Activated CD8-positive, alpha-beta memory T cell treated with anti-CD3 and anti-CD28 coated beads for 48 hours (primary cell): ENCODE data around the gene SEC22B.
"Not testable (repeated sequence)": the region's sequence is repeated elsewhere in the genome, so short reads cannot be mapped to it uniquely, and the experiment has no call there.

Experiments used
- DNase-seq, 3 experiments: peaks; one replicate each; pipeline ENCODE4 v3.0.0-alpha.2; 2020; ENCODE audit warnings: low read depth in 2 of 3, low spot score in 2 of 3

The SEC22B gene

DNA sequence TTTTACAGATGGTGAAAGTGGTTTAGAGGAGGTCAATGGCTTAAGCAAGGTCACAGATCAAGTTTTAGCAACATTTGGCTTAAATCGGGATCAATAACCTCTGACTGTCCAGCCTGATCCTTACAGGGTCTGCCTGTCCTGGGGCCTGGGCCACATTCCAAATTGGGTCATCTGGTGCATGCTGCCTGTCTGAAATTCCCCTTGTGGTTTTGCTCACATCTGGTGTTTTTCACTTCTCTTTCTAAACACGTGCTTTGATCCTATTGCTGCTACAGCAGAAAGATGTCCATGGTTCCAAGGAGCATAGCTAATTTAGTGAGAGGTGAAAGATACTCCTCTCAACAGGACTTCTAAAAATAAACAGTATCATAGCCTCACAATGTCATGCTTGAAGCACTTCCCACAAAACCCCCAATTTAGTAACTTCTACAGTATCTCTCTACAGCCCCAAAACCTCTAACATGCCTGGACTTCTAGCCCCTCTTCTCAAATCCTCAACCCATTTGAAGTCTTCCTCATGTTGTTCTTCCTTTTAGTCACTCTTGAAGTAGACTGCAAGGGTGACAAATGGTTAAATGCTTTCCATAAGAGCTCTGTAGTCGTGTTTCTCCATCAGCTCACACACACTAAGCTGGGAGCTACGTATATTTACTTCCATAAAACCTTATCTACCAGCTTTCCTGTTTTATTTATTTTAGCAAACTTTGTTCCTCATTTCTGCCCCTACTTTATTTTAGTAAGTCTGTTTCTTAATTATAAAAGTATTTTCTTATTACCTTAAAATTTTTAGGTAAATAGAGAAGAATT is 58.7 kb downstream of the SEC22B start:
- DNase-seq, result not testable (repeated sequence)

DNA sequence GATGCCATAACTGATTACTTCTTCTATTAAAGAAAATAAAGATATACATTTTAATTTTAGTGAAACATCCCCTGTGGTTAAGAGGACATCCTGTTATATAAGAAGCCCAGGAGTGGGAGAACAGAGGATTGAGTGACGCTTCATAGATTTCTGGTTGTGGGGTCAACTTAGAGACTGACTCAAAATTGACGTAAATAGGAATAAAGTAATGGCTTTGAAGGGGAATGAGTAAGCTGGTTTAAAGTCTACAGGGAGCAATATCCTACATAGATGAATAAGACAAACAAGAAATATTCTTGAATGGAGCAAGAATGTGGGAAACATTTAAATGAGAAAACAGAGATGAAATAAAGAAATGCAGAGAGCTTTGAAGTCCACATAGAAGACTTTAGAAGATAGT is 60.2 kb downstream of the SEC22B start:
- not testable (repeated sequence) for DNase-seq

DNA sequence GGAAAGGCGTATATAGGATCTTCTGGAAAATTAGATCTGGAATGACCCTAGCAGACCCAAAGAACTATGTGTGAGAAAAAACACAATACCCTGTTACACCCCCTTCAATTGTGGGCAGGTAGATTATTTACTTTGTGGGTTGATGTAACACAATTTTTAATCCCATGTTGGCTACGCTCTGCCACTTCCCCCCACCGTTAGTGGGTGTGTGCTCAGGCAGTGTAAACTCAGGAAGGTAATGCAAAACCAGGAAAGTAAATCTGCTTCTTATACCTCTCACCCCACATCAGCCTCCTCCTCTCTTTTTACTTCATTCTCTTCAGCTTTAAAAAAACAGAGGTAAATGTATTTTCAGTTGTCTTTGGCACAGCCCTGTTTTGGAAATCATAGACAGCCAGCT is 63.2 kb downstream of the SEC22B start:
- not testable (repeated sequence) for DNase-seq

DNA sequence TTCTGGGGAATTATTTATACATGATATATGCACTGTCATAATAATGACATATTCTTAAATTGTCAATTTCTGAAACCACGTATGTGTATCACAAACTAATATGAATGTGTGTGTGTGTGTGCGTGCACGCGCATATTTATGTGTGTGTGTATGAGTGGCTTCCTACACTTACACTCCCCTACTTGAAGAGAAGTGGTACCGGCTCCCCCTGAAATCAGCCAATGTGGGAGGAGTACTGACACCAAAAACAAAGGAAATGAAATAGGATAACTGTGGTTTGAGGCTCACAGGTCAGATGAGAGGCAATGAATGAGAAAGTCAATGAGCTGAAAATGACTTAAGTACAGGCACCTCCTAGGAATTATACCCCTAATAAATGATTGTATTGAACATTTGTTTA is 64.1 kb downstream of the SEC22B start:
- not testable (repeated sequence) for DNase-seq

DNA sequence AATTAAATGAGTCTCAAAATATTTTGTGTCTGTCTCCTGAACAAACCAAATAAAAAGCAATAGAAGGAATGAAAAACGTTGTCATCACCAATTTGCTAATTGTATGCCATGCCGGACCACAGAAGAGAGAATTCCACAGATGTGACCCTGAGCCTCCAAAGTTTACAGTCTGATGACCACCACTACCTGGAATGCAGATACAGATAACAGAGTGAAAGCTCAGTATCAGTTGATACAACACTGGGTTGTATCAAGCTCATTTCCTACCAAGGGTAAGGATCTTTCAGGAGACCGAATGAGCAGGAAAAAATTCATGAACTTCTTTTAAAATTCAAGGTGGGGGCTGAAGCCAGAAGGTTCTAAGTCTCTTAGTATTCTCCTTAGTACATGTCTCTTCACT is 64.5 kb downstream of the SEC22B start:
- not testable (repeated sequence) for DNase-seq

DNA sequence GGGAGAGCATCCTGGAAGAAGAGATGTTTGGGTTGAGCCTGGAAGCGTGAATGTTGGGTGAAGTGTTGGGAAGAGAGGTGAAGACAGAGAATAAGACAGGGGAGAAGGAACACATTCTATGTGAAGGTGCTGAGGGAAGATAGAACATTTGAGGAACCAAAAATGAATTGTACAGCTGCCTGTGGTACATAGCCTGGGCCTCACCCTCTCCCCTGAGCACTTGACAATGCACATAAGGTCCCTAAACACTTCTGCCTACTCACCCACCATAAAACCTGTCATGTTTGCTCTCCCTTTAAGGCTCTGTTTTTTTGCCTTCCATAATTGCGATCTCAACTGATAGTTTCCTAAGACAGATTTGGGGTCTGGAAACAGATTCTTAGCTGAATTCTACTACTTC is 65.3 kb downstream of the SEC22B start:
- not testable (repeated sequence) for DNase-seq

DNA sequence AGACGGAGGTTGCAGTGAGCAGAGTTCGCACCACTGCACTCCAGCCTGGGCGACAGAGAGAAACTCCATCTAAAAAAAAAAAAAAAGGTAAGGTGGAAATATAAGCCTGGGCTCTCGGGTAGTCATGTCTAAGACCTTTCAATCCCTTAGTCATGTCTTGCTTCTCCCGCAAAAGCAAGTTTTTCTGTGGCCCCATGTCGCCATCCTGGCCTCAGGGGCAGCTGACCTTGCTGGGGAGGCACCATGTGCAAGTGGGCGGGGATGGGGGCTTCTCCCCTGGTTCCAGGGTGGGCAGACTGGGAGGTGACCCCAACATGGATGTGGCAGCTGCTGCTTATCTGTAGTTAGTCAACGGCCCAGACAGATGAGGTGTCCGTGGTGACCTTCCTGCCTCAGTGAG is 66.7 kb downstream of the SEC22B start:
- DNase-seq, result not testable (repeated sequence)

DNA sequence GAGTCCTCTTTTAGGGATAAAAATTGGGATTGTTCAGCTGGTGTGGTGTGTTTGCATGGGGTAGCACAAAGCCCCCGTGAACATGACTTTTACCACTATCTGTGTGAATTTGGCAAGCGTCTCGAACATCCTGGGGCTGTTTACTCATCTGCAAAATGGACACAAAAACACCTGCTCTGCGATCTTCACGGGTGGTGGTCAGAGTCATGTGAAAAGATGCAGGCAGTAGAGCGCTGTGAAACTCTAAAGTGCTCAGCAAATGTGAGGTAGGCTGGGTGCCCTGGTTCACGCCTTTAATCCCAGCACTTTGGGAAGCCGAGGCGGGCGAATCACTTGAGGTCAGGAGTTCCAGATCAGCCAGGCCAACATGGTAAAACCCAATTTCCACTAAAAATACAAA is 67.1 kb downstream of the SEC22B start:
- DNase-seq, result not testable (repeated sequence)

DNA sequence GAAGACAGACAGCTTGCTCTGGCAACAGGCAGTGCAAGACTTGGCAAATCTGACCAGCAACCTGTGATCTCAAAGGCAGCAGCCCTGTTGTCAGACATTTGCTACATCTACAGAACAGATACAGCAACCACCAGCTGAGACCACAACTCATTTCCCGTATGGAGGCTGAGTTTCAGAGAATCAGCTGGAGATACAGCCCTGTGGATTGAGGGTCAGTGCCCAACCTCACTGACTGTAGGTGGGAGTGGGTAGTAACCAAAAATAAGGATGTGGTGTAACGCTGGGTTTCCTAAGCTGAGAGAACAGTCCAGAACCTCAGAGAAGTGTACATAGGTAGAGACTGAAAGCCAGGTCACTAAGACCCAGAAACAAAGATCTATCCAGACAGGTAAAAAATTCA is 71.0 kb downstream of the SEC22B start:
- DNase-seq, result not testable (repeated sequence)

DNA sequence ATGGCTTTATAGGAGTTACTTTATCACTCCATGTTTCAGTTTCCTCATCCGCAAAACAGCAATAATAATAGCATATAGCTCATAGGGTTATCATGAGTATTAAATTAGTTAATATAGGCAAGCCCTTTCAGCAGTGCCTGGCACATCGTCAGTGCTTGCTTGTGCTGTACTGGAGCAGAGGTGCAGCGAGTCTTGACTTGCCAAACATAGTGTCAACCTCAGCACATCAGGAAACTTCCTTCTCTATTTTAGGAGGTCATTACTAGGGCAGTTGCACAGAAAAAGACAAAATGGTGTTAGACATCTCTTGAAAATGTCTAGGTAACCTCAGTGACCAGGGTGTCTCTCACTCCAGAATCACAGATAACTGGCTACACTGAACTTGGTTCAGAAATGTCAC is 72.6 kb downstream of the SEC22B start:
- DNase-seq, result not testable (repeated sequence)

DNA sequence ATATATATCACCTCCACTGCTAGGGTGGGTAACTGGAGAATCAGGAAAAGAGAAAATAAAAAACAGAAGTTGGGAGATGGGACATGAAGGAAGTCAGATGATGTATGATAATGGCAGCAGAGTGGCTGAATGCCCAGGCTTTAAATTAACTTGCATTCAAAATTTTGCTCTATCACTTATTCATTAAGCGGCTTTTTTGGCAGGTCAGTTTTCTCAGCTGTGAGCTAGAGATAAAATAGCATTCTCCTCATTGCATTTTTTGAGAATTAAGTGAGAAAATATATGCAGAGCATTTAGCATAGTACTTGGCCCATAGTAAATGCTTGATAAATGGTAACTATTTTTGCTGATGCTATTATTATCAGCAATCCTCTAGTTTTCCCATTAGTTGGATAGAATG is 74.7 kb downstream of the SEC22B start:
- DNase-seq, result not testable (repeated sequence)
